Measurements from ENCODE around the gene RNASE8. TPM values are rescaled to one million over a fixed set of nuclear protein-coding genes. Genes with fewer than 3 reads are reported as not detected.

The RNASE8 gene
- total RNA-seq, 4 donors from 2014 or later, result not detected

DNA sequence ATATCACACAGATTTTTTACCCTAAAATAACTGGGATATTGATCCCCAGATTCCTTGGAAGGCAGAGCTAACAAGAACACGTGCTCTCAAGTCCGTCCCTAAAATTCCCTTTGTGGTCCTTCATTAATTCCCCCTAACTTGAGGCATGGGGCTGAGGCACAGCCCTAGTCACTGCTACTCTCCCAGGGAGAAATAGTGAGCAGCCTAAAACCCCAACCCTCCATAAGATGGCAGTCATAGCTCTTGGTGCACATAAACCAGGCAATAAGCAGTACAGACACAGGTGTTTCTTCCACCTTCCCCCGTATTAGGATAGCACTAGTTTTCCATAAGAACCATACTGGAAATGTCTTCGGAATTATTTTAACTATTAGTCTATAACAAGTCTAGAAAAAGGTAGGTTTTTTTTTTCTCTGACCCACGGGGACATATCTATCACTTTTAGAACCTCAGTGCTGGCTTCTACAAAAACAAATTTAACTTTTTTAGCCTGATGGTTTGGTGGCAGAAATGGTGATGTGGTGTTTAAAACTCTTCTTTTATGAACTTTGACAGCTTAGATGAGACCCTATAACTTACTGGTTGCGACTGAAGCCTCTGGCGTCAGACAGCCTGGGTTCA lies 9.4 kb downstream of the RNASE8 start:
- intact Hi-C loops (cut with DNase I; ENCODE audit: low total_unique reads) (no loop called here), in situ Hi-C loops (cut with MboI; ENCODE audit: low pct_ligation_motif_present in 1 of 4, low pct_unique_long_range_greater_than_20kb in 1 of 4, low sequenced_read_pairs in 3 of 4) (no loop called here)
- Histone ChIP-seq H3K4me3 (no peak overlapping the region), H3K27me3 (no peaks in the 10 kb centered on the region), H3K4me1 (peaks cover 8 to 42% (median 31%) of the 10 kb centered on the region in 4 donors), H3K36me3 (no peaks in the 10 kb centered on the region), H3K9me3 (no peaks in the 10 kb centered on the region), H3K27ac (peak overlapping the region in 1 of 4 donors; percentile 17)
- TF ChIP-seq, protein P1, sequence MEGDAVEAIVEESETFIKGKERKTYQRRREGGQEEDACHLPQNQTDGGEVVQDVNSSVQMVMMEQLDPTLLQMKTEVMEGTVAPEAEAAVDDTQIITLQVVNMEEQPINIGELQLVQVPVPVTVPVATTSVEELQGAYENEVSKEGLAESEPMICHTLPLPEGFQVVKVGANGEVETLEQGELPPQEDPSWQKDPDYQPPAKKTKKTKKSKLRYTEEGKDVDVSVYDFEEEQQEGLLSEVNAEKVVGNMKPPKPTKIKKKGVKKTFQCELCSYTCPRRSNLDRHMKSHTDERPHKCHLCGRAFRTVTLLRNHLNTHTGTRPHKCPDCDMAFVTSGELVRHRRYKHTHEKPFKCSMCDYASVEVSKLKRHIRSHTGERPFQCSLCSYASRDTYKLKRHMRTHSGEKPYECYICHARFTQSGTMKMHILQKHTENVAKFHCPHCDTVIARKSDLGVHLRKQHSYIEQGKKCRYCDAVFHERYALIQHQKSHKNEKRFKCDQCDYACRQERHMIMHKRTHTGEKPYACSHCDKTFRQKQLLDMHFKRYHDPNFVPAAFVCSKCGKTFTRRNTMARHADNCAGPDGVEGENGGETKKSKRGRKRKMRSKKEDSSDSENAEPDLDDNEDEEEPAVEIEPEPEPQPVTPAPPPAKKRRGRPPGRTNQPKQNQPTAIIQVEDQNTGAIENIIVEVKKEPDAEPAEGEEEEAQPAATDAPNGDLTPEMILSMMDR (IDR thresholded peaks at IDR 0.05), result peak in 1 of 5 experiments; percentile 17
- no peak for TF ChIP-seq POLR2AphosphoS5 (IDR thresholded peaks at IDR 0.05)
- no peak for TF ChIP-seq POLR2A (IDR thresholded peaks at IDR 0.05)
- no peak for DNase-seq
- WGBS, 2 donors (ENCODE audit: low coverage in 1 of 2), result 53 to 59% methylated on average over 5 to 7 of the region's 7 CpGs

DNA sequence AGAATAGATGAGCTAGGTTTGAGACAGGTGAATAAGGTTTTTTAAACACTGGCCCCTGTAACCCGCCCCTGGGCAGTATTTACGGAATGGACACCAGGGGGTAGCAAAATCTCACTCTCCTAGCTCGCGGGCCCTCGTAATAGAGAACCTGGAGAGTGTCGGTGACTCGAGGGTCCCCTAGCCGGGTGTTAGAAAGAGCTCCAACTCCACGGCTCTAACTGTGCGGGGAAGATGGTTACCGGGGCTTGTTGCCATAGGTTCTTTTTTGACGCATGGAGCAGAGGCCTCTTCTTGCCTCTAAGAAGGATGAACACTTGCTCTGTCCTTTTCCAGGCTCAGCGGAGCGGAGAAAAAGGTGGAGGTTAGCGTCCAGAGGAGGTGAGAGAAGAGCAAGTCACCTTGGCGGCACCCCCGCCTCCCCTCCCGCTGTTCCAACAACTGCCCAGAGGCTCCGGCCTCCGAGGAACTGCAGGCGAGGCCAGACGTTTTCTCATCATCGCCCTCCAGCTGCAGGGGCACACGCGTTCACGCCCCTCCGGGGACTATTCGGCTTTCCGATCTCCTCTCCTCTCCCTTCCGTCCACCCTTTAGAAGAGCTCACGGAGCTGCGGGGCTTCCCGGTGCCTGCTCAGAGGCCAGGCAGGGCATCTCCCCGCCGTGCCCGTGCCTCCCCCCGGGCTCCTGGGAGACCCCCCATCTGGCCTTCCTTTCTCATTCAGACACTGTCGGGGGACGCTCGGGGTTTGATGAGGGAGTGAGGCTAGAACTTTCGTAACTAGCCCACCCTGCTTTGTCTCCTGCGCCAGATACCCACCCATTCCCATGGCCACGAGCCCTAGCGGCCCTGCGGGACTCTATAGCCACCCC lies 11.1 kb downstream of the RNASE8 start:
- Histone ChIP-seq H3K36me3 (no peaks in the 10 kb centered on the region), H3K4me1 (peaks cover 20 to 44% (median 28%) of the 10 kb centered on the region in 4 donors), H3K4me3 (peak overlapping the region; percentile 16 to 90 (median 70)), H3K27ac (peak overlapping the region; percentile 92 to 96 (median 92)), H3K9me3 (no peaks in the 10 kb centered on the region), H3K27me3 (no peaks in the 10 kb centered on the region)
- TF ChIP-seq POLR2AphosphoS5 (IDR thresholded peaks at IDR 0.05), result no peak
- TF ChIP-seq, protein P1 (IDR thresholded peaks at IDR 0.05), result peak; percentile 58 to 80 (median 65)
- TF ChIP-seq POLR2A (IDR thresholded peaks at IDR 0.05), result no peak
- WGBS, 2 donors (ENCODE audit: low coverage in 1 of 2), result 2 to 14% methylated on average over 10 to 45 of the region's 45 CpGs
- in situ Hi-C loops (cut with MboI; ENCODE audit: low pct_ligation_motif_present in 1 of 4, low pct_unique_long_range_greater_than_20kb in 1 of 4, low sequenced_read_pairs in 3 of 4) (no loop called here), intact Hi-C loops (cut with DNase I; ENCODE audit: low total_unique reads) (loop anchor here (1.0 to 2.0 kb wide), 2 partner anchors 21 to 24 kb away; no protein-coding TSS in a partner anchor)
- peak; percentile 71 for DNase-seq

- H3K4me1 ChIP-seq, result peaks cover 20 to 44% (median 28%) of the 10 kb centered on the region in 4 donors
Measured at GRCh38 chr14:21069388-21070082, 11.9 kb downstream of the RNASE8 start.

More at GRCh38 chr14:21069388-21070082, 11.9 kb downstream of the RNASE8 start:
- Histone ChIP-seq H3K27me3 (no peaks in the 10 kb centered on the region), H3K36me3 (no peaks in the 10 kb centered on the region), H3K4me3 (peak overlapping the region; percentile 50 to 90 (median 70)), H3K27ac (peak overlapping the region; percentile 92 to 96 (median 92)), H3K9me3 (no peaks in the 10 kb centered on the region)
- no peak for DNase-seq
- in situ Hi-C loops (cut with MboI; ENCODE audit: low pct_ligation_motif_present in 1 of 4, low pct_unique_long_range_greater_than_20kb in 1 of 4, low sequenced_read_pairs in 3 of 4), result no loop called here
- intact Hi-C loops (cut with DNase I; ENCODE audit: low total_unique reads), result loop anchor here (2.0 kb wide), 1 partner anchor 23 kb away; no protein-coding TSS in a partner anchor
- WGBS, 2 donors (ENCODE audit: low coverage in 1 of 2), result 0 to 2% methylated on average over 1 to 39 of the region's 40 CpGs
- TF ChIP-seq POLR2AphosphoS5 (IDR thresholded peaks at IDR 0.05), result no peak
- TF ChIP-seq, protein P1 (IDR thresholded peaks at IDR 0.05), result peak in 2 of 5 experiments; percentile 4 to 13
